Adipose tissue (tissue), 3 donors: ENCODE measurements around the gene ADNP2. TPM values are rescaled to one million over a fixed set of nuclear protein-coding genes. Genes with fewer than 3 reads are reported as not detected.

Experiments used
- H3K27ac ChIP-seq: one replicate; pipeline ENCODE4 v1.5.1; 2013; ENCODE audit warnings: low read depth, low read length
- WGBS, 3 donors: extraction: QIAGEN DNeasy Blood & Tissue Kit; methylation state at CpG; one replicate each; pipeline ENCODE4 v1.1.7; 2013; 5-methylcytosine and 5-hydroxymethylcytosine counted together
- polyA plus RNA-seq, 3 donors: library from polyadenylated mRNA; stranded (reverse); fragments of 200-250 nt; gene quantifications; one replicate each; pipeline ENCODE4 v1.2.3, GENCODE V29; 2013
- donor health status: healthy with polysubstance abuse.
- donor health status: Bipolar disorder and iron deficiency.
- donor health status: healthy.

Gene ADNP2
- polyA plus RNA-seq: 1 to 10 TPM; 3.8 to 8.9 (median 4.1) TPM

GRCh38 chr18:80108739-80109675, at the start of gene ADNP2:
Gene ADNP2, plus strand, starts transcription at chr18:80109262. Its CDS starts 8,281 bp downstream, at chr18:80117543.
- no peak within 1 kb of the TSS for H3K27ac ChIP-seq
- WGBS, 3 donors: 3 to 5% (median 5%) methylated on average over 24 to 74 of the region's 76 CpGs

GRCh38 chr18:80059945-80060344, 49.1 kb upstream of the ADNP2 start:
- 88 to 91% (median 88%) methylated on average over 6 of the region's 6 CpGs for WGBS, 3 donors
- H3K27ac ChIP-seq: no peak overlapping the region

GRCh38 chr18:80065705-80066104, 43.4 kb upstream of the ADNP2 start:
- 86 to 88% (median 87%) methylated on average over 9 of the region's 9 CpGs for WGBS, 3 donors

GRCh38 chr18:80067321-80067720, 41.7 kb upstream of the ADNP2 start:
- no peak overlapping the region for H3K27ac ChIP-seq
- 88 to 94% (median 91%) methylated on average over 8 of the region's 8 CpGs for WGBS, 3 donors

More at GRCh38 chr18:80065705-80066104, 43.4 kb upstream of the ADNP2 start:
- no peak overlapping the region for H3K27ac ChIP-seq

GRCh38 chr18:80067897-80068296, 41.2 kb upstream of the ADNP2 start:
- H3K27ac ChIP-seq: no peak overlapping the region
- 94% methylated on average over 10 of the region's 10 CpGs for WGBS, 3 donors

- 79 to 82% (median 80%) methylated on average over 10 of the region's 10 CpGs for WGBS, 3 donors
- H3K27ac ChIP-seq: no peak overlapping the region
Observed at GRCh38 chr18:80068571-80069272, 40.3 kb upstream of the ADNP2 start.

- no peak overlapping the region for H3K27ac ChIP-seq
- WGBS, 3 donors: 91 to 97% (median 93%) methylated on average over 4 of the region's 4 CpGs
Observed at GRCh38 chr18:80070825-80071224, 38.2 kb upstream of the ADNP2 start.

- H3K27ac ChIP-seq: no peak overlapping the region
- WGBS, 3 donors: 92% methylated on average over 5 of the region's 5 CpGs
Observed at GRCh38 chr18:80074183-80074582, 34.9 kb upstream of the ADNP2 start.

GRCh38 chr18:80074697-80075096, 34.4 kb upstream of the ADNP2 start:
- H3K27ac ChIP-seq: no peak overlapping the region
- 63 to 81% (median 74%) methylated on average over 8 of the region's 8 CpGs for WGBS, 3 donors

GRCh38 chr18:80075940-80076339, 33.1 kb upstream of the ADNP2 start:
- 93 to 94% (median 94%) methylated on average over 7 of the region's 7 CpGs for WGBS, 3 donors
- H3K27ac ChIP-seq: no peak overlapping the region

- 95 to 96% (median 95%) methylated on average over 9 of the region's 9 CpGs for WGBS, 3 donors
- no peak overlapping the region for H3K27ac ChIP-seq
Observed at GRCh38 chr18:80076379-80076778, 32.7 kb upstream of the ADNP2 start.

GRCh38 chr18:80077873-80078272, 31.2 kb upstream of the ADNP2 start:
- WGBS, 3 donors: 94 to 98% (median 95%) methylated on average over 21 of the region's 21 CpGs

GRCh38 chr18:80086281-80086680, 22.8 kb upstream of the ADNP2 start:
- no peak overlapping the region for H3K27ac ChIP-seq
- WGBS, 3 donors: 73 to 84% (median 79%) methylated on average over 4 of the region's 4 CpGs

More at GRCh38 chr18:80077873-80078272, 31.2 kb upstream of the ADNP2 start:
- H3K27ac ChIP-seq: no peak overlapping the region

GRCh38 chr18:80088036-80088435, 21.0 kb upstream of the ADNP2 start:
- 54 to 91% (median 59%) methylated on average over 2 of the region's 2 CpGs for WGBS, 3 donors
- H3K27ac ChIP-seq: no peak overlapping the region

- H3K27ac ChIP-seq: no peak overlapping the region
Observed at GRCh38 chr18:80088823-80089222, 20.2 kb upstream of the ADNP2 start.

GRCh38 chr18:80095414-80095813, 13.6 kb upstream of the ADNP2 start:
- no peak overlapping the region for H3K27ac ChIP-seq
- 72 to 88% (median 86%) methylated on average over 7 of the region's 7 CpGs for WGBS, 3 donors

- 82 to 90% (median 86%) methylated on average over 10 of the region's 10 CpGs for WGBS, 3 donors
- no peak overlapping the region for H3K27ac ChIP-seq
Observed at GRCh38 chr18:80096032-80096565, 13.0 kb upstream of the ADNP2 start.

GRCh38 chr18:80097201-80097600, 11.9 kb upstream of the ADNP2 start:
- no peak overlapping the region for H3K27ac ChIP-seq

GRCh38 chr18:80103231-80103630, 5.8 kb upstream of the ADNP2 start:
- H3K27ac ChIP-seq: no peak overlapping the region
- WGBS, 3 donors: 59 to 84% (median 60%) methylated on average over 6 of the region's 6 CpGs

More at GRCh38 chr18:80097201-80097600, 11.9 kb upstream of the ADNP2 start:
- 85 to 97% (median 96%) methylated on average over 9 of the region's 9 CpGs for WGBS, 3 donors
